Airway epithelial cell (primary cell): ENCODE data around the gene BMPR2. TPM values are rescaled to one million over a fixed set of nuclear protein-coding genes. Genes with fewer than 3 reads are reported as not detected.

Source experiments
- total RNA-seq: library from RNA; depleted of rRNA; stranded (reverse); fragments of >200 nt; gene quantifications from 2 replicates; pipeline ENCODE4 v1.2.3, GENCODE V29; 2015

The BMPR2 gene
- total RNA-seq = 11.9 and 21.7 TPM in 2 replicates

GRCh38 chr2:202375609-202376408 lies at the start of gene BMPR2:
BMPR2 (plus strand) TSS chr2:202376327; CDS start chr2:202377475, 1,148 bp downstream.

Other genes starting within 250 kb of the BMPR2 start
- 89.4 and 104 TPM in 2 replicates for gene SUMO1, start 137.7 kb upstream of the BMPR2 start, total RNA-seq
- gene NOP58, start 110.6 kb upstream of the BMPR2 start, total RNA-seq = 56.9 and 61.9 TPM in 2 replicates